Neural progenitor cell (in vitro differentiated cells): Measurements from ENCODE around the gene CENPH. TPM values are rescaled to one million over a fixed set of nuclear protein-coding genes. Genes with fewer than 3 reads are reported as not detected.
A peak's percentile ranks its signal among the peaks of the same experiment; 100 is the strongest.
"Not testable (repeated sequence)": the region's sequence is repeated elsewhere in the genome, so short reads cannot be mapped to it uniquely, and the experiment has no call there.

Experiments used
- DNase-seq: peaks from one replicate; pipeline ENCODE4 v3.0.0-alpha.2; 2016; ENCODE audit warnings: low spot score
- H2AFZ ChIP-seq: fragments of 200-600 bp; sonication (generic); replicated peaks from 2 replicates; pipeline ENCODE4 v1.6.1; 2016; ENCODE audit warnings: antibody characterized with exemption
- H3F3A ChIP-seq: fragments of 200-600 bp; sonication (generic); 2 replicates; pipeline ENCODE4 v1.6.1; 2016; ENCODE audit warnings: antibody characterized with exemption, low read depth
- H3K27ac ChIP-seq: fragments of 200-600 bp; sonication (generic); 2 replicates; pipeline ENCODE4 v1.5.1; 2016; ENCODE audit warnings: mild to moderate bottlenecking
- H3K27me3 ChIP-seq: fragments of 200-600 bp; sonication (generic); 2 replicates; pipeline ENCODE4 v1.6.1; 2016; ENCODE audit warnings: mild to moderate bottlenecking, moderate library complexity
- H3K36me3 ChIP-seq: fragments of 200-600 bp; sonication (generic); 2 replicates; pipeline ENCODE4 v1.5.1; 2016
- H3K4me1 ChIP-seq: fragments of 200-600 bp; sonication (generic); 2 replicates; pipeline ENCODE4 v1.6.1; 2016; ENCODE audit warnings: mixed run types
- H3K4me2 ChIP-seq: fragments of 200-600 bp; sonication (generic); 2 replicates; pipeline ENCODE4 v1.6.1; 2016
- H3K4me3 ChIP-seq: fragments of 200-600 bp; sonication (generic); 2 replicates; pipeline ENCODE4 v1.5.1; 2016
- H3K79me2 ChIP-seq: fragments of 200-600 bp; sonication (generic); 2 replicates; pipeline ENCODE4 v1.6.1; 2016; ENCODE audit warnings: low read depth
- H3K9ac ChIP-seq: fragments of 200-600 bp; sonication (generic); 2 replicates; pipeline ENCODE4 v1.6.1; 2016
- H3K9me3 ChIP-seq: fragments of 200-600 bp; sonication (generic); 2 replicates; pipeline ENCODE4 v1.5.1; 2016; ENCODE audit warnings: low read depth
- H4K20me1 ChIP-seq: fragments of 200-600 bp; sonication (generic); 2 replicates; pipeline ENCODE4 v1.6.1; 2016; ENCODE audit warnings: low read depth
- H3K27ac Mint-ChIP-seq: 3 replicates; pipeline ENCODE4 v1.8.0; 2021; ENCODE audit warnings: mixed read lengths
- H3K27me3 Mint-ChIP-seq: 2 replicates; pipeline ENCODE4 v1.8.0; 2022; ENCODE audit warnings: low read depth, mild to moderate bottlenecking, inconsistent platforms, moderate library complexity, mixed read lengths; ENCODE audit not compliant: insufficient read depth
- H3K36me3 Mint-ChIP-seq: 3 replicates; pipeline ENCODE4 v1.8.0; 2021; ENCODE audit warnings: mixed read lengths
- H3K4me1 Mint-ChIP-seq: 3 replicates; pipeline ENCODE4 v1.8.0; 2021; ENCODE audit warnings: mixed read lengths
- H3K4me3 Mint-ChIP-seq: 3 replicates; pipeline ENCODE4 v1.8.0; 2021; ENCODE audit warnings: mild to moderate bottlenecking, moderate library complexity, mixed read lengths
- H3K9me3 Mint-ChIP-seq: 3 replicates; pipeline ENCODE4 v1.8.0; 2020; ENCODE audit warnings: mixed read lengths
- CTCF ChIP-seq: fragments of 200-600 bp; sonication (generic); IDR thresholded peaks from 2 replicates; pipeline ENCODE4 v1.5.1; 2017; ENCODE audit warnings: antibody characterized with exemption, mild to moderate bottlenecking
- EZH2 ChIP-seq: fragments of 200-600 bp; sonication (generic); IDR thresholded peaks from 2 replicates; pipeline ENCODE4 v1.6.1; 2017; ENCODE audit warnings: antibody characterized with exemption, mild to moderate bottlenecking, moderate library complexity
- EZH2phosphoT487 ChIP-seq: fragments of 200-600 bp; sonication (generic); IDR thresholded peaks from 2 replicates; pipeline ENCODE4 v1.6.1; 2017; ENCODE audit warnings: antibody characterized with exemption
- total RNA-seq: library from RNA; depleted of rRNA; stranded (reverse); fragments of >200 nt; gene quantifications from 2 replicates; pipeline ENCODE4 v1.2.3, GENCODE V29; 2015; ENCODE audit warnings: low replicate concordance

CENPH gene
- total RNA-seq, 1 donor from 2014 or later = 303 TPM

- peaks cover 38% of the 10 kb centered on the region for H3K4me1 Mint-ChIP-seq
- Histone ChIP-seq H2AFZ (no peak overlapping the region), H3K4me1 (peaks cover 21% of the 10 kb centered on the region), H3K9ac (no peak overlapping the region), H3K79me2 (peaks cover 71% of the 10 kb centered on the region), H3F3A (peaks cover 67% of the 10 kb centered on the region), H3K4me2 (peak overlapping the region; percentile 89), H3K9me3 (no peaks in the 10 kb centered on the region), H3K27ac (no peak overlapping the region), H3K36me3 (peaks cover 34% of the 10 kb centered on the region), H3K4me3 (peak overlapping the region; percentile 6), H4K20me1 (peaks cover 54% of the 10 kb centered on the region), H3K27me3 (no peaks in the 10 kb centered on the region)
- H3K9me3 Mint-ChIP-seq = peaks cover 4% of the 10 kb centered on the region
- peak overlapping the region; percentile 51 for H3K4me3 Mint-ChIP-seq
- DNase-seq = no peak
- TF ChIP-seq EZH2 = no peak
- TF ChIP-seq CTCF = no peak
- TF ChIP-seq EZH2phosphoT487 = no peak
- H3K27ac Mint-ChIP-seq = no peak overlapping the region
- peaks cover 46% of the 10 kb centered on the region for H3K36me3 Mint-ChIP-seq
- H3K27me3 Mint-ChIP-seq = peaks cover 6% of the 10 kb centered on the region
These were observed 18.9 kb upstream of the CENPH start for GRCh38 chr5:69170495-69170894.

DNA sequence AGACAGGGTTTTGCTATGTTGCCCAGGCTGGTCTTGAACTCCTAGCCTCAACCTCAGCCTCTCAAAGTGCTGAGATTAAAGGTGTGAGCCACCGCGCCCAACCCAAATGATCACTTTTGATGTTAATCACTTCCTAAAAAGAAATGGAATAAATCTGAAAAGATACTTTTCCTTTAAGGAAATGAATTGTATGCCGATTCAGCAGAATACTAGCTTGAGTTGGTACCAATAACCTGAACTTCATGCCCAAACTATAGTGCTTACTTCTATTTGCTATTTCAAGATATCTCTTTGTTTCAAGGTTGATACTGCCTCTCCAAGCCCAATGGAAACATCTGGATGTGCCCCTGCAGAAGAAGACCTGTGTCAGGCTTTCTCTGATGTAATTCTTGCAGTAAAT, 18.4 kb upstream of the CENPH start:
- H3K4me2 ChIP-seq = peak overlapping the region; percentile 89
- H3K36me3 ChIP-seq = peaks cover 35% of the 10 kb centered on the region
- no peak overlapping the region for H2AFZ ChIP-seq
- H3K9me3 ChIP-seq = no peaks in the 10 kb centered on the region
- no peak overlapping the region for H3K4me3 Mint-ChIP-seq
- TF ChIP-seq EZH2phosphoT487 (no peak), EZH2 (no peak), CTCF (no peak)
- peaks cover 58% of the 10 kb centered on the region for H4K20me1 ChIP-seq
- H3F3A ChIP-seq = peaks cover 69% of the 10 kb centered on the region
- H3K79me2 ChIP-seq = peaks cover 71% of the 10 kb centered on the region
- H3K9me3 Mint-ChIP-seq = peaks cover 2% of the 10 kb centered on the region
- peaks cover 6% of the 10 kb centered on the region for H3K27me3 Mint-ChIP-seq
- H3K9ac ChIP-seq = no peak overlapping the region
- H3K4me1 ChIP-seq = peaks cover 21% of the 10 kb centered on the region
- H3K27me3 ChIP-seq = no peaks in the 10 kb centered on the region
- H3K36me3 Mint-ChIP-seq = peaks cover 49% of the 10 kb centered on the region
- peaks cover 36% of the 10 kb centered on the region for H3K4me1 Mint-ChIP-seq
- H3K27ac Mint-ChIP-seq = no peak overlapping the region
- H3K4me3 ChIP-seq = peak overlapping the region; percentile 1
- no peak overlapping the region for H3K27ac ChIP-seq
- no peak for DNase-seq

GRCh38 chr5:69181659-69182293, 7.6 kb upstream of the CENPH start:
- DNase-seq, H3K4me2 ChIP-seq, H4K20me1 ChIP-seq, H3K9me3 Mint-ChIP-seq, H3K4me1 ChIP-seq, H2AFZ ChIP-seq, H3K4me3 Mint-ChIP-seq, H3K27ac Mint-ChIP-seq, H3K4me3 ChIP-seq, H3K9me3 ChIP-seq, H3K27me3 Mint-ChIP-seq, H3K9ac ChIP-seq, H3K4me1 Mint-ChIP-seq, H3K27ac ChIP-seq, H3K27me3 ChIP-seq, H3K79me2 ChIP-seq, H3K36me3 Mint-ChIP-seq: not testable (repeated sequence)
- Histone ChIP-seq H3F3A (peaks cover 31% of the 10 kb centered on the region), H3K36me3 (peaks cover 18% of the 10 kb centered on the region)

GRCh38 chr5:69184621-69185020, 4.8 kb upstream of the CENPH start:
- DNase-seq = no peak
- no peak overlapping the region for H3K4me3 ChIP-seq
- H3K4me2 ChIP-seq = no peak overlapping the region
- Mint-ChIP-seq H3K36me3 (no peaks in the 10 kb centered on the region), H3K27me3 (peaks cover 2% of the 10 kb centered on the region), H3K9me3 (no peaks in the 10 kb centered on the region), H3K4me3 (no peak overlapping the region), H3K4me1 (peaks cover 9% of the 10 kb centered on the region), H3K27ac (no peak overlapping the region)
- no peak overlapping the region for H3K27ac ChIP-seq
- H3K9ac ChIP-seq = no peak overlapping the region
- H3K27me3 ChIP-seq = no peaks in the 10 kb centered on the region
- no peak overlapping the region for H2AFZ ChIP-seq
- H3K79me2 ChIP-seq = peaks cover 10% of the 10 kb centered on the region
- H3K36me3 ChIP-seq = no peaks in the 10 kb centered on the region
- peaks cover 4% of the 10 kb centered on the region for H3F3A ChIP-seq
- H3K9me3 ChIP-seq = no peaks in the 10 kb centered on the region
- TF ChIP-seq EZH2 (no peak), CTCF (no peak), EZH2phosphoT487 (no peak)
- no peaks in the 10 kb centered on the region for H4K20me1 ChIP-seq
- no peaks in the 10 kb centered on the region for H3K4me1 ChIP-seq
